GM12892 (cell line): ENCODE results near the gene C1orf56.
A peak's percentile ranks its signal among the peaks of the same experiment; 100 is the strongest.

Source experiments
- DNase-seq: peaks from one replicate; pipeline ENCODE4 v3.0.0; 2011; ENCODE audit not compliant: insufficient read length
- FAIRE-seq: peaks from 2 replicates; lab custom pipeline; 2011; peaks lifted over from hg19 to GRCh38; lab: Jason Lieb, UNC
- POLR2A ChIP-seq: IDR thresholded peaks from 2 replicates; pipeline ENCODE4 v1.6.1; 2011; ENCODE audit warnings: low read depth, low read length, control low read depth
- POLR2AphosphoS5 ChIP-seq: IDR thresholded peaks from 2 replicates; pipeline ENCODE4 v1.6.1; 2011; ENCODE audit warnings: low read depth, low read length, control low read depth
- TAF1 ChIP-seq: IDR thresholded peaks from 2 replicates; pipeline ENCODE4 v1.6.1; 2011; ENCODE audit warnings: low read depth, mild to moderate bottlenecking, control low read depth, low read length, borderline replicate concordance

The C1orf56 gene

DNA sequence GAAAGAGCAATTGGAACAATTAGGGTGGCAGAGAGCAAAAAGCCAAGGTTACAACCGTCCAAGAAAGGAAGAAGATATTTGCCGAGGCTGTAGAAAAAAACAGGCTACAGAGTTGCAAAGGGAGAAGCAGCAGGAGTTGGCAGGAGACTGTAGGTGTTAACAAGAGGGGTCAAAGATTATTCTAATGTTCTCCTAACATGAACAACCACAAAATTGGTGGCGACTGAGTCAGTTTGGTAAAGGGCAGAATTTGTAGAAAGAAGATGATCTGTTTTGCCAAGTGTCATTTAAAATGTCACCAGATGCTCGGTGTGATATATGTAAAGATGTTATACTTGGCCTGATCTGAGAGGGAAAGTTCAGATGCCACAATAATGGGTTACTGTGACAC is 39.7 kb upstream of the C1orf56 start:
- FAIRE-seq (no peak), DNase-seq (no peak)
- no peak for TF ChIP-seq TAF1
- no peak for TF ChIP-seq POLR2AphosphoS5
- TF ChIP-seq POLR2A: no peak

DNA sequence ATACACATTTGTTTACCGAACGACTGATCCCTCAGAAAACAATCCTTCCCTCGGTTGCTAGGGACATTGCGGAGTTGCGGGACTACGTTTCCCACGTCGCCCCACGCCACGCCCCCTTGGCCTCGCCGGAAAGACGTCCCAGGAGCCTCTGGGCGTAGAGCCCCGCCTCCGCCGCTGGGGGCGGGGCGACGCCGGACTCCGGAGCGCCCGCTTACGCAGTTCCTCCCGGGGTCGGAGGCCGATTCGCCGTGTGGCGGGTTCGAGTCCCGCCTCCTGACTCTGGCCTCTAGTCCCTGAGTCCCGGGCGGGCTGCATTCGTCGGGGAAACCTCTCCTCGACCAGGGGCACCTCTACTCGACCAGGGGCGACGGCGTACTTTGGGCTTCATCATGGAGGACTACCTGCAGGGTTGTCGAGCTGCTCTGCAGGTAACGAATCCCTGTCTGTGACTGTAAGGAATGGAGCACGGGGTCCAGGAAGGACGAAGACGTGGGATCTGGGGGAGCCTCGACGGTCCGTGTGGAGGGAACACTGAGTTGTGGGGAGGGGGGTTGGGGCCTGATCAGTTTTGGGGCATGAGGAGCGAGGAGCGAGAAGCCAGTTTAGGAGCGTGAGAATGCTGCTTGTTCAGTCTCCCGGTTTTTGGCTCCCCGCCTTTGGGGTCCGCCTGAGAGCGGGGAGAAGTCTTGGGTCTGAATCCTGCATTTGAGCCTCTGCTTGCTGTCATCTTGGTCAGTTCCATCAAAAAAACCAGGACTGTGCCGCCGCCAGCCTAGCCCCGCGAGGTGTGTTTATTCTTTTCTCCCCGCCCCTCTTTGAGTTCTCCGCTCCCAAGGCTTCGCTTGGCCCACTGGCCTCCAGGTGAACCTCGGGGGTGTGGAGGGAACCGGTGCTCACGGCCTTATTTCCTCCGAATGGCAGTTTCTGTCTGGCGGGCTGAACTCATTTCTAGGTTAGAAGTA is 39.0 kb upstream of the C1orf56 start, which contains the start of gene PRUNE1:
Gene PRUNE1, plus strand, starts transcription at position 206 of the 962 bp plus-strand sequence. Its CDS starts 184 bp downstream, at position 390.
- FAIRE-seq (peak; percentile 91), DNase-seq (peak; percentile 96)
- peak; percentile 62; the same call in 1 of the 2 replicates for TF ChIP-seq POLR2A
- TF ChIP-seq TAF1: 0 out of 2 replicates have a peak, but pooled peaks have one; percentile 38
- no peak for TF ChIP-seq POLR2AphosphoS5

DNA sequence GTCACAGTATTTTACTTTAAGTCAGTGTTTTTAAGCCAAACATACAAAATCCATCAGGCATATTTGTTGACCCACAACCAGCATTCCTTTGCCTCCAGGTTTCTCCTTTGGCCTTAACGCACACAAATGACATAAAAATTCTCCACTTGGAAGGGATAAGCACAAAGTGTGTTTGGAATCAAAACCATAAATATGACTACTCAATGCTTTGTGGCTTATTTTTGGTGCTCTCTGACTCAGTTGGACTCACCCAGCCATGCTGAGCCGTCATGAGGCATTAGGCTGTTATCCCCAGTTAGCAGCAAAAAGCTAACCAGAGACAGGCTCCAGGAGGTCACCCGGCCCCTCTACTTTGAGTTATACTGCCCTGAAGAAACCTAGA is 38.4 kb upstream of the C1orf56 start:
- DNase-seq (no peak), FAIRE-seq (no peak)
- TF ChIP-seq TAF1 (no peak), POLR2A (no peak), POLR2AphosphoS5 (no peak)

DNA sequence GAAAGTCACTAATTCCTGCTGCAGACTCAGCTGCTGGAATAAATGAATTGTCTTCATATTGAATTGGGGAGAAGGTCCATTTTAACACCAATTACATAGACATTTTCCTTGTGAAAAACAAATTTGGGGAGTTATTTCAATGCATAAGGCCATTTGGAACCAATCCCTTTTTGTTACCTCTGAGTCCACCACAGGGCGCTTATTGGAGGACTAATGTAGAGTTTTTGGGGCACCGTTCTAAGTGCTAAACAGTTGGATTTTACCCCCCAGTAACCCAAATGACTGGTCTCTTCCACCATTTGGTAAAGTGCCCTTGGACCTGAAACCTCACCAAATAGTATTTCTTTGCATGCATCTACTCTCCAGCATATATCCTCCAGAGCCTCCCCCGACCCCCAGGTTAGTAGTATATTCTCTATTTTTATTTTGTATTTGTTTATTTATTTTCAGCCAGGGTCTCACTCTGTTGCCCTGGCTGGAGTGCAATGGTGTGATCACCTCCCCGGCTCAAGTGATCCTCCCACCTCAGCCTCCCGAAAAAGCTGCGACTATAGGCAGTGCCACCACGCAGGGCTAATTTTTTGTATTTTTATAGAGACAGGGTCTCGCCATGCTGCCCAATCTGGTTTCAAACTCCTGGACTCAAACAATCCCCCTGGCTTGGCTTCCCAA is 37.7 kb upstream of the C1orf56 start:
- no peak for TF ChIP-seq TAF1
- no peak for TF ChIP-seq POLR2A
- no peak for TF ChIP-seq POLR2AphosphoS5
- no peak for FAIRE-seq
- no peak for DNase-seq

DNA sequence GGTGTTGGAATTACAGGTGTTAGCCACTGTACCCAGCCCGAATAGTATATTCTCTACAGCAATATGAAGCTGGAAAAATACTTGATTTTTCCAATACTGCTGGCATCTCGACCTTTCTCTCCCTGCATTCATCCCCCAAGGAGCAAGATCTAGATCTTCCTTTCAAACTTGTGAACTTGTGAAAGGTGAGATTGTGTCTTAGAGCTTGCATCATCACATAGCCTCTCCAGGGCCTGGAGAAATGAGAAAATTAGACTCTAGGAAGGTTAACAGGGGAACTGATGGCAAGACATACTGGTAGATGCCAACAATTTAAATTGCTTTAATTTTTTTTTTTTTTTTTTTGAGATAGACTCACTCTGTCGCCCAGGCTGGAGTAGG is 37.2 kb upstream of the C1orf56 start:
- TF ChIP-seq POLR2A (no peak), TAF1 (no peak), POLR2AphosphoS5 (no peak)
- DNase-seq (no peak), FAIRE-seq (no peak)

DNA sequence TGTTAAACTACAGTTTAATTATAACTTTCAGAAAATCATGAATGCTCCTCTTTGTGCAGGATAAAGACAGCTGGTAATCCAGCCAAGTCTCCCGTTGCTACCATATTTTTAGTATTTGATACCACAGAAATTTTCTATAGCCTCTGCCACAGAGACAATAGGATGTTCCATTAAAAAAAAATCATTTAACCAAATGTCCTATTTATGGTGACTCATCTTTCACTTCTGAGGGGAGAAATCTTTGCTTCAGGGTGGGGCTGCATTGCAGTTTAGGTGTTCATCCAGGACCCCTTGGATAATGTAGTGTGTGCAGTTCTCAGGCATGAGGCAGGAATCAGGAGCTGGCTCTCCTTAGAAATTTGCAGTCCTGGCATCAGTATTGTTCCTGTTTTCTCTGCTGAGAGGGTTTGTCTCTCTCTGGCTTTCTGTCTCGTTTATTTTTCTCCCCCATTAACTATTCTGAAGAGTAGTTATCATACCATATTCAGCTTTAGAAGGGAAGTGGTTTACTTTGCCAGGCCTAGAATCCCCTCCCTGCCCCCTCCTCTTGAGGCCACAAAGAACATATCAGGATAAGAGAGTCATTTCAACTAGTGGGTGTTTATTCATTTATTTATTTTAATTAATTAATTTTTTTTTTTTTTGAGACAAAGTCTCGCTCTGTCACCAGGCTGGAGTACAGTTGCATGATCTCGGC is 36.2 kb upstream of the C1orf56 start:
- FAIRE-seq (no peak), DNase-seq (no peak)
- no peak for TF ChIP-seq POLR2A
- TF ChIP-seq POLR2AphosphoS5: no peak
- no peak for TF ChIP-seq TAF1

DNA sequence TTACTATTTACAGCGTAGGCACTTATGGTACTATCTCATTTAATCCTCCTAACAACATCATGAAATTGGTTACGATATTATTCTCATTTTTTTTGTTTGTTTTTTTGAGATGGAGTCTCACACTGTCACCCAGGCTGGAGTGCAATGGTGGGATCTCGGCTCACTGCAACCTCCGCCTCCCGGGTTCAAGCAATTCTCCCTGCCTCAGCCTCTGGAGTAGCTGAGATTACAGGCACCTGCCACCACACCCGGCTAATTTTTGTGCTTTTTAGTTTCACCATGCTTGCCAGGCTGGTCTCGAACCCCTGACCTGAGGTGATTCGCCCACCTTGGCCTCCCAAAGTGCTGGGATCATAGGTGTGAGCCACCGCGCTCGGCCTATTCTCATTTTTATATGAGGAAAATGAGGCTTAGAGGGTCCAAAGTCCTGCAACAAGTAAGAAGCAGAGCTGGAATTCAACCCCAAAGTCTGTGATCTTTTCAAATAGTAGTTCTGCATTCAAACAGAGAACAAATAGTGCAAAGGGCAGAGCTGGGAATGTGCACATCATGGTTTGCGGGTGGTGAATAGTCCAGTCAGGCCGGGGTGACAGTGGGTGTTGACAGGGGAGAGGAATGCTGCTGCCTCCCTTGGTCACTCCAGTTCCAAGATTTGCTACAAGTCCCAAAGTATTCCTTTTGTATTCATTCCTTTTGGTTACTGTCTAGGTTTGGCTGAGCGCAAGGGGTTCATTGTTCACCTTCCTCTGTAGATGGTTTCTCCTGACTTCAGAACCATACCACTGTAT is 34.7 kb upstream of the C1orf56 start:
- DNase-seq: no peak
- FAIRE-seq: no peak
- TF ChIP-seq POLR2AphosphoS5 (no peak), POLR2A (no peak), TAF1 (no peak)

DNA sequence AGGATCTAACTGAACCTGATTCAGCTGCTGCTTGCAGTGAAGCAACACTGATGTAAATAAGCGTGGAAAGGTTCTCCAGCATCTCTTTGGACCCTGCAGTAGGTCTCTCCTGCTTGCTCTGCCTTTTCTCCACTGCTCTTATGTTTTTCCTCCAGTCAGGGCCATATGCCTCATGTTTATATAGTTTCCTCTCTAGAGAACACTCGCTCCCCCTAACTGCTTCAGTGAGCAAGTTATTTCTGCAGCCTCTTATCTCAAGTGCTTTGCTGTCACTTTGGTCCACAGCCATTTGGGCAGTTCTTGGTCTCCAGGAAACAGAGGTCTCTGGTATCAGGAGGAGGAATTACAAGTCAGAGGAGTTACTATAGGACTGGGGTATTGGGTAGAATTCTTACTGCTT is 34.0 kb upstream of the C1orf56 start:
- TF ChIP-seq POLR2AphosphoS5: no peak
- TF ChIP-seq TAF1: no peak
- no peak for TF ChIP-seq POLR2A
- FAIRE-seq: no peak
- DNase-seq: no peak

DNA sequence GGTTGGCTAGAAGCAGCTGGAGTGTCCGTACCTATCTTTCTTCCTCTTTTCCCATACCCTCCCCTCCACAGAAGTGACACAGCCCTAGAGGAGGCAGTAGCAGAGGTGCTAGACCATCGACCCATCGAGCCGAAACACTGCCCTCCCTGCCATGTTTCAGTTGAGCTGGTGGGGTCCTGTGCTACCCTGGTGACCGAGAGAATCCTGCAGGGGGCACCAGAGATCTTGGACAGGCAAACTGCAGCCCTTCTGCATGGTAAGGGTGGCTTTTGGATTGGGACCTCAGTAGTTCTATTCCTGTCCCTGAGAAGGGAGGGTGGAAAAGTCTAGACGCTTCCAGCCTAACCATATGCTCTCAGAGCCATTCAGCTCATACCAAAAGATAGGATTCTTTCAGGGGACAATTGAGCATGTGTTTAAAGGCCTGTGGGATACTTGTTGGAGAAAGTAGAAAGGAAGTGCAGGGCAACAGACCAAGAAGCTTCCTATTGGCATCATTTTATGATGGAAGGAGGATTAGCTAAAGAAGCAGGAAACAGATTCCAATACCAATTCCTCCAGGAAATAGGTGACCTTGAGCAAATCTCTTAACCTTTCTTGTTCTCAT is 22.9 kb upstream of the C1orf56 start:
- FAIRE-seq: peak; percentile 65

DNA sequence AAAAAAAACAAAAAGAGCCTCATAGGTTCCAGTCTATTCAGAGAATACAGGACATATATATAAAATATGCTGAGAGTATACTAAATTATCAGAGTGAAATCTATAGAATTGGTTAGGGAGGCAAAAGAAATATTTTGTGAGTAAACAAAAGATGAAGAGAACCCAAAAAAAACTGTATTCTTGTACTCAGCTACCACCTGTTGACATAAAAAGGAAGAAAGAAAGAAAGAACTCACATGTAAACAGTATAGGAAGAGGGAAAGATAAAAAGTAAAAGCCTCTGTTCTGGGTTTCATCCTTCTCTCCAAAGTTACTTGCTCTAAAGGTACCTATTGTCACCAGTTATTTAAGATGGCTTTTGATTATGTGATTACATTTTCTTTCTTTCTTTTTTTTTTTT is 21.1 kb upstream of the C1orf56 start:
- no peak for DNase-seq
- no peak for FAIRE-seq
- TF ChIP-seq POLR2A: no peak

More for the DNA sequence above, 22.9 kb upstream of the C1orf56 start:
- DNase-seq: peak; percentile 65
- TF ChIP-seq TAF1 (no peak), POLR2A (no peak), POLR2AphosphoS5 (no peak)

DNA sequence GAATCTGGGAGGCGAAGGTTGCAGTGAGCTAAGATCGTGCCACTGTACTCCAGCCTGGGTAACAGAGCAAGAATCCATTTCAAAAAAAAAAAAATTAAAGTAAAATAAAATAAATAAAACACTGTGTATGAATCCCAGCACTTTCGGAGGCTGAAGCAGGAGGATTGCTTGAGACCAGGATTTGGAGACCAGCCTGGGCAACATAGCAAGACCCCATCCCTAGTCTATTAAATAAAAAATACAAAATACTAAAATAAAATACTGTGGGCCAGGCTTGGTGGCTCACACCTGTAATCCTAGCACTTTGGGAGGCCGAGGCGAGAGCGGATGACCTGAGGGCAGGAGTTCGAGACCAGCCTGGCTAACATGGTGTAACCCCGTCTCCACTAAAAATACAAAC is 15.4 kb upstream of the C1orf56 start:
- TF ChIP-seq POLR2AphosphoS5 (no peak), POLR2A (no peak), TAF1 (no peak)
- DNase-seq (no peak), FAIRE-seq (no peak)
